Measurements from ENCODE around the gene SLC25A29.
"Not testable (repeated sequence)": the region's sequence is repeated elsewhere in the genome, so short reads cannot be mapped to it uniquely, and the experiment has no call there.

The SLC25A29 gene

DNA sequence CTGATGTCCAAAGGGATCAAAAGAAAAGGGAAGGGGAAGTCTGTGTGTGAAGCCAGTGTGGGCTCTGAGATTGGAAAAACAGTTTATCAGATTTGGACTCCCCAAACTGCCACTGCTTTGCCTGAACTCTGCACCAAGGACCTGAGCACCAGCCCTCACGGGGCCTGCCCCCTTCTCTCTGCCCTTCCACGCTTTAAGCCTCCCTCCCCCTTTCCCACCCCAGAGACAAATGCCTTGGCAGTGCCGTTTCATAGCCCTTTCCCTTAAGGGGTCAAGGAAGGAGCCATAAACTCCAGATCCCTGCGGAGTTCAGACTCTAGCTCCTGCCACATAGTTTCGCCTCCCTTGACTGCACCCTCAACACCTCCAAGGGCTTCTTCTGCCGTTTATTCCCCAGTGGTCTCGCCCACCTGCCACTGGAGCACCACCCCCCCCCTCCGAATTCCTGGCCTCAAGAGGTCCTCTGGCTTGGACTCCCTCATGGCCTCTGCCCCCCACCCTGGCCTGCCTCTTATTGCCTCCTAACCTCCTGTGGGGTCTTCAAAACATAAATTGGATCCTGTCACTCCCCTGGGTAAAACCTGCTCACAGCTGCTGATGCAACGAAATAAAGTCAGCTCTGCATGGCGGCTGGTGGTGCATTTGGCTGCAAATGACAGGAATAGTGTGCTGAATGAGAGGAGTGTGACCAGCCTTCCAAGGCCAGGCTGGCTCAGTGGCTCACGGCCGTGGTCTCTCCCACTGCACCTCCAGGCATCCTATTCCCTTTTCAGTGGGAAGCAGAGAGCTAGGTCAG, 18.8 kb downstream of the SLC25A29 start:
- no peak overlapping the region for H3K4me3 ChIP-seq (ENCODE audit: low read length)
- no peak for DNase-seq (ENCODE audit: low read depth)
- no peak for TF ChIP-seq CTCF (IDR thresholded peaks at IDR 0.05; ENCODE audit: insufficient read depth, low read depth, low read length, missing control alignments)

GRCh38 chr14:100286484-100287191, 19.6 kb downstream of the SLC25A29 start:
- DNase-seq (ENCODE audit: low read depth) = no peak
- H3K4me3 ChIP-seq (ENCODE audit: low read length) = no peak overlapping the region
- no peak for TF ChIP-seq CTCF (IDR thresholded peaks at IDR 0.05; ENCODE audit: insufficient read depth, low read depth, low read length, missing control alignments)

GRCh38 chr14:100285913-100286400, 20.3 kb downstream of the SLC25A29 start:
- DNase-seq (ENCODE audit: low read depth) = no peak
- no peak for TF ChIP-seq CTCF (IDR thresholded peaks at IDR 0.05; ENCODE audit: insufficient read depth, low read depth, low read length, missing control alignments)
- H3K4me3 ChIP-seq (ENCODE audit: low read length) = peak overlapping the region; percentile 60

GRCh38 chr14:100285021-100285912, 21.0 kb downstream of the SLC25A29 start:
- peak; percentile 51 for DNase-seq (ENCODE audit: low read depth)
- H3K4me3 ChIP-seq (ENCODE audit: low read length) = peak overlapping the region; percentile 60
- peak; percentile 66 for TF ChIP-seq CTCF (IDR thresholded peaks at IDR 0.05; ENCODE audit: insufficient read depth, low read depth, low read length, missing control alignments)

DNA sequence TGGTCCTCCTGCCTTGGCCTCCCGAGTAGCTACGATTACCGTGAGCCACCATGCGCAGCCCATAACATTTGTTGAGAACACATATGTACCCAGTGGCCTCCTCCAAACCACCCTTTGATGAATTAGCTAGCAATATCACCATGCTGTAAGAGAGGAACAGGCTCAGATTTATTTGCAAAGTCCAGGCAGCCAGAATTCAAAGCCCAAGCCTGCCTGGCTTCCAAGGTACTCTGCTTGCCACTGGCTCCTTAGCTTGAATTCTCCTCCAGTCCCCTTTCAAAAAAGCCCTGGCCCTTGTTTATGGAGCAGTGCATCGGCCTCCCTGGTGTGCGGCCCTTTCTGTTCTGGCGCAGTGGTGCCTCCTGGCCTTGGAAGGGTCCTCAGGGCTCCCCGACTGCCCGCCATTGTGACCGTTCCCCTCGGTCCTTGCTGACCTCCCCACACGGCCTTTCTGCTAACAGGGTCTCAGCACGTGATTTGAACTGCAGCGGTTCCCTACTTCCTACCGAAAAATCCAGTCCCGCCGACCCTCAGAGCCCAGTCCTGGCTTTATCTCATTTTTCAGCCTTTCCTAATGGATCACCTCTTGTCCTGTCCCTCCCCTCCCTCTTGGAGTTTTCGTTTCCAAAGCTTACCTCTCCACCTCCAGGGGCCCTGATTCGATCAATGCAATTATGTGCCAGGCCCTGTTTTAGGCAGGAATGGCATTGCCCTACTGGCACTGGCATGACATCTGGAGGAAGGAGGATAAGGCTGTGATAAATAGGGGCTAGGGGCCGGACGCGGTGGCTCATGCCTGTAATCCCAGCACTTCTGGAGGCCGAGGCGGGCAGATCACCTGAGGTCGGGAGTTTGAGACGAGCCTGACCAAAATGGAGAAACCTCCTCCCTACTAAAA, 22.0 kb downstream of the SLC25A29 start:
- no peak for TF ChIP-seq CTCF (IDR thresholded peaks at IDR 0.05; ENCODE audit: insufficient read depth, low read depth, low read length, missing control alignments)
- DNase-seq (ENCODE audit: low read depth) = no peak
- no peak overlapping the region for H3K4me3 ChIP-seq (ENCODE audit: low read length)

DNA sequence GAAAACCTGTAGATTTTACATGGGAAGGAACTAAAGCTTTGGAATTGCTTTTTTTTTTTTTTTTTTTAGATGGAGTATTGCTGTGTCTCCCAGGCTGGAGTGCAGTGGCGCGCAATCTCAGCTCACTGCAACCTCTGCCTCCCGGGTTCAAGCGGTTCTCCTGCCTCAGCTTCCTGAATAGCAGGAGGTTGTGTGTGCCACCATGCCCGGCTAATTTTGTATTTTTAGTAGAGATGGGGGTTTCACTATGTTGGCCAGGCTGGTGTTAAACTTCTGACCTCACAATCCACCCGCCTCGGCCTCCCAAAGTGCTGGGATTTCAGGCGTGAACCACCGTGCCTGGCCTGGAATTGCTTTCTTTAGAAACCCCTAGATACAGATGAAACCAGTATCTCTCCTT, 22.8 kb downstream of the SLC25A29 start:
- H3K4me3 ChIP-seq (ENCODE audit: low read length); DNase-seq (ENCODE audit: low read depth): not testable (repeated sequence)

All from epithelial cell of esophagus (primary cell).